Measurements from ENCODE around the gene CERT1.
"Not testable (repeated sequence)": the region's sequence is repeated elsewhere in the genome, so short reads cannot be mapped to it uniquely, and the experiment has no call there.

Gene CERT1

DNA sequence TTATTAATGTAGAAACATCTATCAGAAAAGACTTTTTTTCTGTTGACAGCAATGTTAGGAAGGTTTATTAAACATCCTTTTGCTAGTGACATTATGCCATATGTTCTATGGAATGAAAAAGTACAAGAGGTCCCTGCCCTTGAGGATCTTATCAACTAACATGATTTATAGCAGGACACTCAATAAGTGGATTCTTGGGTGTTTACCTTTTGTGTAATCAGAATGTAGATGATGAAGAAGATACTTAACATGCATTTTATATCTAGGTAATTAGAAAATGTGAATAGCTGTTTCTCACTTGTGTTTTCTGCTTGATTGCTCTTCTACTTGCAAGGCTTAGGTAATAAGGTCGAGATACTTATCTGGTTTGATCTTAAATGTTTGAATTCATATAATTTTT lies 169.5 kb downstream of the CERT1 start:
- in situ Hi-C loops (cut with HindIII; ENCODE audit: low pct_unique_long_range_greater_than_20kb, low sequenced_read_pairs), result no loop called here
- no peak for TF ChIP-seq JUND (IDR thresholded peaks at IDR 0.05; ENCODE audit: low read depth)
- no peak for DNase-seq (ENCODE audit: low read depth in 1 of 2, low spot score in 1 of 2)

DNA sequence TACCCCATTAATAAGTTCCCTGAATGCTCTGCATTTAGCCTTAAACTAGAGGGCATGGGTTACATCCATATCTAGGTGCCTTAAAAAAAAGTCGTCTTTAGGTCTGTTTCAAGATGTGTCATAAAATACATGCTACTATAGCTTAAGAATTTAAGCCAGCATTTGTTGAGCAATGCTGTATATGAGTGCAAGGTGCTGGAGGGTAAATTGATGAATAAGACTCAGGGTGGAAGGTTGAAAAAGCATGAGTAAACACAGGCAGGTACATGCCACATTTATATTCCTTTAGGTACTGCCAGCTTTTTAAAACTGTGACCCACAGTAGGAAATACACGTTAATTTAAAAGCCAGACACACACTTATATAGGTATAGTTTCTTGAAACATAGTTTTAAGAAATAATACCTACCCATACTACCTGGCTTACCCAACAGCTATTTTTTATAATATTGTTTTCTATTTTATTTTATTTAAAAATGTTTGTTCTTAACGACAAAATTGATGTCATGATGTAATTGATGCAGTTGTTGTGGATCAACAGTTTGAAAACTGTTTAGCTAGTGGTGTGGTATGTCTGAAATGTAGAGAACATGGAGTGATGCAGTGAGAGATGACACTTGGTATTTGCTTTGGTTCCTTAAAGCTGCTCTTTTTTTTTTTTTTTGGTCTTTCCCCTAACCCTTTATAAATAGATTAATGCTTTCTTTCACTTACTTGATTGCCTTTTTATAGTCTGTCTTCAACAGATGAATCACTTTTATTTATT lies 170.5 kb downstream of the CERT1 start:
- in situ Hi-C loops (cut with HindIII; ENCODE audit: low pct_unique_long_range_greater_than_20kb, low sequenced_read_pairs), result no loop called here
- DNase-seq (ENCODE audit: low read depth in 1 of 2, low spot score in 1 of 2), result no peak
- TF ChIP-seq JUND (IDR thresholded peaks at IDR 0.05; ENCODE audit: low read depth), result no peak

DNA sequence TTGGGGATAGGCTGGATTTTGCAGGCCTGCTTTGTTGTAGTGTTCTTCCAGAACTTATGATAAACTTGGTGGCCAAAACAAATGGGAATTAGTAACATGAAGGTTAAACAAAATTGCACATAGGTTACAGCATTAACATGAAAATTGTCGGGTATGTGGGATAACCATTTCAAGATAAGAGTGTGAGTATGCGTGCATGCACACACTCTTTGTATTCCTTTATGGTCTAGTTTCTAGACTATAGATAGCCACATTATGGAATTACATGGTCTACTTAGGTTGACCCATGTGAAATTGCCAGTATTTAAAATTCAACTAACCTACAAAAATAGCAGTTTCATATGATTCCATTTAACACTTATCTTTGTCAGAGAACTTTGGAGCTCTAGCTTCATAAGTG lies 173.0 kb downstream of the CERT1 start:
- in situ Hi-C loops (cut with HindIII; ENCODE audit: low pct_unique_long_range_greater_than_20kb, low sequenced_read_pairs), result no loop called here
- no peak for TF ChIP-seq JUND (IDR thresholded peaks at IDR 0.05; ENCODE audit: low read depth)
- no peak for DNase-seq (ENCODE audit: low read depth in 1 of 2, low spot score in 1 of 2)

DNA sequence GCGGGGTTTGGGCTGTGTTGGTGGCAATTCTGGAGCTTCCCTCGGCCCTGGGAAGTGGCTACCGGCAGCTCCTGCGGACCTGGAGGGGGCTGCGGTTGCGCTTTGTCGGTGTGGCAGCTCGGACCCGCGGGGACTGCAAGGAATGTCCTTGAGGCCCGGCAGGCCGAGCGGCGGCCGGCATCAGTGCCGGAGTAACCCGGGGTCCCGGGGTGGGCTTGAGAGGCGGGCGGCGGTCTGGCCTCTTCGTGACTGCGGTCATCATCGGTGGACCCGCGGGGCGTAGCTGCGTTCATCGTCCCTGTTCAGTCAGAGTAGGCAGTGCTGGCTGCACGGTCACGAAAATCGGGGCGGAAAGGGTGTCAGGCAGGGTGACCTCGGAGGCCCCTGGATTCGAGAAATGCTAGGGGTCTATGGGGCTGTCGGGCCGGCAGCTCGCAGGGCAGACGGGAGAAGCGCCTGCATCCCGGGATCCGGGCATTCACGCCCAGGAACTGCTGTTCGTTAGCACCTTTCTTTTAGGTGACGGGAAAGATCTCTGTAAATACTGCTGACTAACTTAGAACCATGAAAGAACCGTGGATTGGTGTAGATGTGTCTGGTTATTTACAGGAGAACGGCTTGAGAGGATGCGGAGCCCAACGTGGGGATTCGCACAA lies 173.9 kb downstream of the CERT1 start:
- peak in 1 of 2 experiments; percentile 24 for DNase-seq (ENCODE audit: low read depth in 1 of 2, low spot score in 1 of 2)
- in situ Hi-C loops (cut with HindIII; ENCODE audit: low pct_unique_long_range_greater_than_20kb, low sequenced_read_pairs), result no loop called here
- TF ChIP-seq JUND (IDR thresholded peaks at IDR 0.05; ENCODE audit: low read depth), result no peak

DNA sequence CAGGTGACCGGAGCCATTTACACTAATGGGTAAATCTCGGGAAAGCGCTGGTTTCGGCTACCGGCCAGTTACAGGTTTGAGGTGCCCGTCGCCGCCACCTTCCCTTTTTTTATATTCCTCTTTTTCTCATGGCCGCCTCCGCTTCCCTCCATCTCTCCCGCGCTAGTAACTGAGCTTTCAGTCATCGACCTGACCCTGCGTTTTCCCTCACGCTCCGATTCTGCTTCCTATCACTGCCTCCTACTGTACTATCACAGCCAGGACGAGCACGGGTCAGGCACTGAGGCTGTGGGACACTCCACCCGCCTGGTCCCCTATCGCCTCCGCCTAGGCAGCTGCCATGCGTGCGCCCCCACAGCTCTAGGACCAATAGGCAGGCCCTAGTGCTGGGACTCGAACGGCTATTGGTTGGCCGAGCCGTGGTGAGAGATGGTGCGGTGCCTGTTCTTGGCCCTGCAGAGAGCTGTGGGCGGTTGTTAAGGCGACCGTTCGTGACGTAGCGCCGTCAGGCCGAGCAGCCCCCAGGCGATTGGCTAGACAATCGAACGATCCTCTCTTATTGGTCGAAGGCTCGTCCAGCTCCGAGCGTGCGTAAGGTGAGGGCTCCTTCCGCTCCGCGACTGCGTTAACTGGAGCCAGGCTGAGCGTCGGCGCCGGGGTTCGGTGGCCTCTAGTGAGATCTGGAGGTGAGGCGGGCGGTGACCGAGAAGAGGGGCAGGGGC lies 174.7 kb downstream of the CERT1 start, which contains the start of gene HMGCR:
TSS of gene HMGCR (plus strand) at position 606 of the 722 bp plus-strand sequence. CDS start 5,386 bp downstream, outside the sequence.
- in situ Hi-C loops (cut with HindIII; ENCODE audit: low pct_unique_long_range_greater_than_20kb, low sequenced_read_pairs), result no loop called here
- DNase-seq (ENCODE audit: low read depth in 1 of 2, low spot score in 1 of 2), result peak; percentile 77 to 99
- TF ChIP-seq JUND (IDR thresholded peaks at IDR 0.05; ENCODE audit: low read depth), result no peak

DNA sequence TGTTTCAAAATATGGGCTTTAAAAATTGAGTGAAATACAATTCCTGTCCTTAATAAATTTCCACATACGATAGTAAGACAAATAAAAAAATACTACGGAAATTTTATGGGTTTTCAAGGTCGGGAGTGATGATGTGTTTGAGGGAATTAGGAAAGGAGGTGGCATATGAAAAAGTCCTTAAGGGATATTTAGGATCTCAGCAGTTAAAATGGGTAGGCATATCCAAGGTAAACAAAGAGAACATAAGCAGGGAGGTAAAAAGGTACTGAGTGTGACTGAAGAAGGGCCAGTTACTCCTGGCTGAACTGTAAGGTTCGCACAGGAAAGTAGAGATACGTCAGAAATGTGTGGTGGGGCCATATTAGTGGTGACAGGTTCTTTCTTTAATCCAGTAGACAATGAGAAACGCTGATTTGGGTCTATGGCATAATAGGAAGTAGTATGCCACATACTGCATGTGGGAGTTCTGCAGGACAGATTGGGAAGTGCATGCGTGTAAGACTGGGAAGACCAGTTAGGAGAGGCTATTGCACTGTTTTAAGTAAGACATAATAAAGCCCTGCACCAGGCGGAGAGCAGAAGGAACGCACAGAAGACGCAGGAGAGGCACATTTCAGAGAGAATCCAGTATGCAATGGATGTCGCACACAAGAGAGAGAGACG lies 175.3 kb downstream of the CERT1 start:
- TF ChIP-seq JUND (IDR thresholded peaks at IDR 0.05; ENCODE audit: low read depth), result no peak
- in situ Hi-C loops (cut with HindIII; ENCODE audit: low pct_unique_long_range_greater_than_20kb, low sequenced_read_pairs), result no loop called here

DNA sequence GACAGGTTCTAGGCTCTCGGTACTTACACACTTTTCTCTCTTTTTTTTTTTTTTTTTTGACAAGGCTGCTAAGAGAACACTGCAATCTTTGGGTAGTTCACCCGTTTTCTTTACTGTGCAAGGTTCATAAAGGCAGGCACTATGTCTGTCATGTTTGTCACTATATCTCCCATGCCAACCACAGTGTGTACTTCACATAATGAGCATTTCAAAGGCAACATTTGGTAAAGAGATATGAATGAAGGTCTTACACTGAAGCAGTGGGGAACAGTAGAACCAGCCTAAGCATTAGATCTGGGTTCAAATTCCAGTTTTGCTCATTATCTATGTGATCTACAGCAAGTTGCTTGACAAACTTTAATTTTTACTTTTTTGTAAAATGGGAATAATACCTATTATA lies 175.9 kb downstream of the CERT1 start:
- no peak for DNase-seq (ENCODE audit: low read depth in 1 of 2, low spot score in 1 of 2)
- in situ Hi-C loops (cut with HindIII; ENCODE audit: low pct_unique_long_range_greater_than_20kb, low sequenced_read_pairs), result no loop called here
- TF ChIP-seq JUND (IDR thresholded peaks at IDR 0.05; ENCODE audit: low read depth), result no peak

More for the DNA sequence above, 175.3 kb downstream of the CERT1 start:
- peak; percentile 30 to 93 for DNase-seq (ENCODE audit: low read depth in 1 of 2, low spot score in 1 of 2)

DNA sequence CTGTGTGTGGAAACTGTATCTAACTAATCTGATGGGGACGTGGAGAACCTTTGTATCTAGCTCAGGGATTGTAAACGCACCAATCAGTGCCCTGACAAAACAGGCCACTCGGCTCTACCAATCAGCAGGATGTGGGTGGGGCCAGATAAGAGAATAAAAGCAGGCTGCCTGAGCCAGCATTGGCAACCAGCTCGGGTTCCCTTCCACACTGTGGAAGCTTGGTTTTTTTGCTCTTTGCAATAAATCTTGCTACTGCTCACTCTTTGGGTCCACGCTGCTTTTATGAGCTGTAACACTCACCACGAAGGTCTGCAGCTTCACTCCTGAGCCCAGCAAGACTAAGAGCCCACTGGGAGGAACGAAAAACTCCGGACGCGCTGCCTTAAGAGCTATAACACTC lies 177.0 kb downstream of the CERT1 start:
- DNase-seq (ENCODE audit: low read depth in 1 of 2, low spot score in 1 of 2); in situ Hi-C loops (cut with HindIII; ENCODE audit: low pct_unique_long_range_greater_than_20kb, low sequenced_read_pairs): not testable (repeated sequence)

DNA sequence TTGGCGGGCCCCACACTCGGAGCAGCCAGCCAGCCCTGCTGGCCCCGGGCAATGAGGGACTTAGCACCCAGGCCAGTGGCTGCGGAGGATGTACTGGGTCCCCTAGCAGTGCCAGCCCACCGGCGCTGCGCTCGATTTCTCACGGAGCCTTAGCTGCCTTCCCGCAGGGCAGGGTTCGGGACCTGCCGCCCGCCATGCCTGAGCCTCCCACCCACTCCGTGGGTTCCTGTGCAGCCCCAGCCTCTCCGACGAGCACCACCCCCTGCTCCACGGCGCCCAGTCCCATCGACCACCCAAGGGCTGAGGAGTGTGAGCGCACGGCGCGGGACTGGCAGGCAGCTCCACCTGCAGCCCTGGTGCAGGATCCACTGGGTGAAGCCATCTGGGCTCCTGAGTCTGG lies 177.7 kb downstream of the CERT1 start:
- DNase-seq (ENCODE audit: low read depth in 1 of 2, low spot score in 1 of 2); in situ Hi-C loops (cut with HindIII; ENCODE audit: low pct_unique_long_range_greater_than_20kb, low sequenced_read_pairs): not testable (repeated sequence)

DNA sequence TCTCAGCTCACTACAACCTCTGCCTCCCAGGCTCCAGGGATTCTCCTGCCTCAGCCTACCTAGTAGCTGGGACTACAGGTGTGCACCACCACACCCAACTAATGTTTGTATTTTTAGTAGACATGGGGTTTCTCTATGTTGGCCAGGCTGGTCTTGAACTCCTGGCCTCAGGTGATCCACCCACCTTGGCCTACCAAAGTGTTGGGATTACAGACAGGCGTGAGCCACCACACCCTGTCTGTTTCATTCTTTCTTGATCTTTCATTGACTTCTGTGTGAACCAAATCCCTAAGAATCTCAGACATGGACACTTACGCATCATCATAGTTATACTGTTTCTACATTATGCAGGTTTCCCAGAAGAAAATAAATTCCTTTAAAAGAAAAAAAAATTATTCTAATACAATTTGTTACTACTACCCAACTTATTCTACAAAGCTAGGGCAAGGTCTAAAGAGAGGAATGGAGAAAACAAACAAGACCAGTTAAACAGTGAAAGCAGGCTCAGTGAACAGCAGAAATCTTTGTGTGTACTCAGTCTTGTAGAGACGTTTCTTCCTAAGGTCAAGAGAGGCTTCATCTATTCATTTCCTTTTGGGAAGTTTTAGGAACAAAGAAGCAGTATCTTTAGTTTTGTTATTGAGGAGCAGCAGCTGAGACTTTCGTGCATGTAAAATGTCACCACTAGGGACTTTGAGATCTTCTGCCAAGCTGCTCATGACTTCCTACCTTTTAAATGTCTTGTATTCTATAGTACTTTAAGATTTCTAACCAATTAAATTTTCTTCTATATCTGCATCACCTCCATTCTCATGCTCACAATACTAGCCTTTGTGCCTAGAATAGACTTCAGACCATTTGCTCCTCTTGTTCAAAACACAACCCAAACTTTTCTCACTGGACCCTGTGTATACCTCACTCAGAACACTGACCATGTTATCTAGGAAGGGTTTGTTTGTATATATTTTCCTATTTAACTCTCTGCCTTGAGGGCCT lies 180.0 kb downstream of the CERT1 start:
- in situ Hi-C loops (cut with HindIII; ENCODE audit: low pct_unique_long_range_greater_than_20kb, low sequenced_read_pairs), result no loop called here
- peak in 1 of 2 experiments; percentile 29 for DNase-seq (ENCODE audit: low read depth in 1 of 2, low spot score in 1 of 2)

DNA sequence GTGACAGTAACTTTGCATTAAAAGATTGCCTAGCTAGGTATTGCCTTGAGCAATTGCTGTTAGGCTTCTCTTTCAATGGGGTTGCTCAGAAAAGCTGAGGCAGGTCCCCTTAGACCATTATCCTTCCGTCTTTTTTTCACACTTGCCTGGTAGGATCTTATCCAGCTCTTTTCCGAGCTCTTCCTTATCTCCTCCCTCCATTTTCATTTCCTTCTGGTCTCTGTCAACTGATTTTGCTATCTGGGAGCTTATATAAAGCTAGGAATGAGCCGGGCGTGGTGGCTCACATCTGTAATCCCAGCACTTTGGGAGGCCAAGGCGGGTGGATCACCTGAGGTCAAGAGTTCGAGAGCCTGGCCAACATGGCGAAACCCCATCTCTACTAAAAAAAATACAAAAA lies 181.0 kb downstream of the CERT1 start:
- no peak for DNase-seq (ENCODE audit: low read depth in 1 of 2, low spot score in 1 of 2)
- TF ChIP-seq JUND (IDR thresholded peaks at IDR 0.05; ENCODE audit: low read depth), result no peak
- in situ Hi-C loops (cut with HindIII; ENCODE audit: low pct_unique_long_range_greater_than_20kb, low sequenced_read_pairs), result no loop called here

More for the DNA sequence above, 180.0 kb downstream of the CERT1 start:
- no peak for TF ChIP-seq JUND (IDR thresholded peaks at IDR 0.05; ENCODE audit: low read depth)

Data from T47D (cell line).